IMR-90 (cell line): ENCODE measurements around the gene LAGE3. TPM values are rescaled to one million over a fixed set of nuclear protein-coding genes. Genes with fewer than 3 reads are reported as not detected.

ENCODE experiments used
- ATAC-seq: fragments of 200-7000 bp; cut with Tn5 transposase; 2 replicates; pipeline ENCODE4 v1.9.1; 2020; ENCODE audit warnings: low read depth, mild to moderate bottlenecking, moderate library complexity
- BruUV-seq: library from RNA; stranded (reverse); fragments of 400-500 nt; replicated peaks from 2 replicates; lab custom pipeline; 2021; lab: Mats Ljungman, UMichigan
- CTCF ChIA-PET: fragments of 300-600 bp; formaldehyde crosslinking; extraction: SDS; loops from one replicate; lab custom pipeline; 2021; ENCODE audit warnings: antibody characterized with exemption; lab: Yijun Ruan, JAX
- POLR2A ChIA-PET: fragments of 300-600 bp; sonication (Branson Sonifier 250); formaldehyde crosslinking; loops from one replicate; lab custom pipeline; 2022; ENCODE audit warnings: antibody characterized with exemption; ENCODE audit not compliant: unreplicated experiment; lab: Charles Lee
- DNase-seq: peaks from one replicate; pipeline ENCODE4 v3.0.0; 2013
- H2AFZ ChIP-seq: replicated peaks from 2 replicates; pipeline ENCODE3; 2013; ENCODE audit warnings: low read length, mild to moderate bottlenecking; ENCODE audit not compliant: poor library complexity
- H2AK5ac ChIP-seq: 2 replicates; pipeline ENCODE4 v1.6.1; 2013; ENCODE audit warnings: low read depth, low read length, inconsistent platforms
- H2AK9ac ChIP-seq: replicated peaks from 2 replicates; pipeline ENCODE3; 2013; ENCODE audit warnings: mild to moderate bottlenecking, low read depth, low read length, moderate library complexity; ENCODE audit not compliant: poor library complexity
- H2BK120ac ChIP-seq: 2 replicates; pipeline ENCODE4 v1.6.1; 2013; ENCODE audit warnings: low read depth, low read length, inconsistent platforms
- H2BK15ac ChIP-seq: 3 replicates; pipeline ENCODE4 v1.6.1; 2013; ENCODE audit warnings: low read depth, low read length, inconsistent platforms
- H2BK20ac ChIP-seq: 2 replicates; pipeline ENCODE4 v1.6.1; 2013; ENCODE audit warnings: low read depth, mild to moderate bottlenecking, inconsistent platforms, low read length, moderate library complexity
- H2BK5ac ChIP-seq: 2 replicates; pipeline ENCODE4 v1.6.1; 2013; ENCODE audit warnings: mild to moderate bottlenecking, low read depth, low read length, inconsistent platforms; ENCODE audit not compliant: poor library complexity, severe bottlenecking
- H3K14ac ChIP-seq: replicated peaks from 2 replicates; pipeline ENCODE4 v1.6.1; 2013; ENCODE audit warnings: low read depth, low read length, inconsistent platforms
- H3K18ac ChIP-seq: 2 replicates; pipeline ENCODE4 v1.6.1; 2013; ENCODE audit warnings: low read depth, low read length, control low read depth
- H3K23ac ChIP-seq: 2 replicates; pipeline ENCODE4 v1.6.1; 2013; ENCODE audit warnings: low read depth, low read length, inconsistent platforms
- H3K27ac ChIP-seq: 2 replicates; pipeline ENCODE4 v1.5.1; 2013; ENCODE audit warnings: mild to moderate bottlenecking, control low read depth, low read length; ENCODE audit not compliant: insufficient read depth
- H3K27me3 ChIP-seq: 2 replicates; pipeline ENCODE4 v1.6.1; 2013; ENCODE audit warnings: low read length; ENCODE audit not compliant: control insufficient read depth, insufficient read depth
- H3K36me3 ChIP-seq: 2 replicates; pipeline ENCODE4 v1.6.1; 2013; ENCODE audit warnings: low read length, mixed read lengths; ENCODE audit not compliant: control insufficient read depth, insufficient read depth
- H3K4ac ChIP-seq: 2 replicates; pipeline ENCODE4 v1.6.1; 2013; ENCODE audit warnings: low read depth, low read length, inconsistent platforms
- H3K4me1 ChIP-seq: 2 replicates; pipeline ENCODE4 v1.6.1; 2013; ENCODE audit warnings: low read length, mixed read lengths; ENCODE audit not compliant: control insufficient read depth, insufficient read depth
- H3K4me2 ChIP-seq: 2 replicates; pipeline ENCODE4 v1.6.1; 2013; ENCODE audit warnings: low read depth, mild to moderate bottlenecking, control low read depth, low read length, moderate library complexity
- H3K4me3 ChIP-seq: 2 replicates; pipeline ENCODE4 v1.5.1; 2013; ENCODE audit warnings: low read depth, mild to moderate bottlenecking, control low read depth, low read length, moderate library complexity; ENCODE audit not compliant: insufficient read depth
- H3K56ac ChIP-seq: 2 replicates; pipeline ENCODE4 v1.6.1; 2013; ENCODE audit warnings: low read length, inconsistent platforms; ENCODE audit not compliant: insufficient read depth; ENCODE audit errors: extremely low read depth
- H3K79me1 ChIP-seq, 2 experiments: 2 replicates each; pipeline ENCODE4 v1.6.1; 2013; ENCODE audit warnings: low read length in 2 of 2, inconsistent platforms in 1 of 2, low read depth in 1 of 2
- H3K9ac ChIP-seq: 2 replicates; pipeline ENCODE4 v1.6.1; 2013; ENCODE audit warnings: low read depth, low read length, control low read depth
- H3K9me1 ChIP-seq: 2 replicates; pipeline ENCODE4 v1.6.1; 2013; ENCODE audit warnings: low read length, inconsistent platforms; ENCODE audit not compliant: insufficient read depth
- H3K9me3 ChIP-seq: 2 replicates; pipeline ENCODE4 v1.6.1; 2013; ENCODE audit warnings: low read length; ENCODE audit not compliant: control insufficient read depth, insufficient read depth
- H4K20me1 ChIP-seq: 2 replicates; pipeline ENCODE4 v1.6.1; 2013; ENCODE audit warnings: low read length, inconsistent platforms; ENCODE audit not compliant: insufficient read depth
- H4K5ac ChIP-seq: 2 replicates; pipeline ENCODE4 v1.6.1; 2013; ENCODE audit warnings: mild to moderate bottlenecking, low read depth, low read length, control low read depth
- H4K8ac ChIP-seq, 2 experiments: 2 replicates each; pipeline ENCODE4 v1.6.1; 2013; ENCODE audit warnings: low read depth in 2 of 2, low read length in 2 of 2, control low read depth in 1 of 2, inconsistent platforms in 1 of 2
- H4K91ac ChIP-seq: 2 replicates; pipeline ENCODE4 v1.6.1; 2013; ENCODE audit warnings: low read depth, low read length, inconsistent platforms; ENCODE audit not compliant: insufficient read depth
- BHLHE40 ChIP-seq: fragments of 150-350 bp; IDR thresholded peaks from 2 replicates; pipeline ENCODE4 v1.6.1; 2016; ENCODE audit warnings: mild to moderate bottlenecking, low read depth, low read length
- CEBPB ChIP-seq: IDR thresholded peaks from 2 replicates; pipeline ENCODE4 v1.6.1; 2012; ENCODE audit warnings: low read depth, low read length, improper control_type of control experiment
- CHD1 ChIP-seq: IDR thresholded peaks from 2 replicates; pipeline ENCODE4 v1.6.1; 2012; ENCODE audit warnings: low read depth, low read length, improper control_type of control experiment
- FOS ChIP-seq: fragments of 150-350 bp; IDR thresholded peaks from 2 replicates; pipeline ENCODE4 v1.6.1; 2016; ENCODE audit warnings: low read depth, low read length
- NFE2L2 ChIP-seq: fragments of 150-350 bp; IDR thresholded peaks from 2 replicates; pipeline ENCODE4 v1.6.1; 2016; ENCODE audit warnings: low read depth, mild to moderate bottlenecking, low read length
- POLR2A ChIP-seq: IDR thresholded peaks from 2 replicates; pipeline ENCODE4 v1.6.1; 2012; ENCODE audit warnings: mild to moderate bottlenecking, low read depth, low read length
- RAD21 ChIP-seq: IDR thresholded peaks from 2 replicates; pipeline ENCODE4 v1.6.1; 2012; ENCODE audit warnings: low read length, improper control_type of control experiment
- WGBS, 2 experiments: methylation state at CpG; one replicate each; pipeline versions ENCODE4 v1.1.5 to v1.1.7; 2013; ENCODE audit warnings: missing lambda C conversion rate in 2 of 2; ENCODE audit not compliant: insufficient read length in 1 of 2; ENCODE audit errors: extremely low coverage in 2 of 2; 5-methylcytosine and 5-hydroxymethylcytosine counted together
- dilution Hi-C: fragments of 300-500 bp; cut with HindIII; formaldehyde crosslinking; loops from one replicate; pipeline ENCODE4 v1.14.3; 2018; ENCODE audit warnings: low sequenced_read_pairs; ENCODE audit not compliant: unreplicated experiment
- in situ Hi-C: fragments of 300-500 bp; cut with MboI; formaldehyde crosslinking; loops from 3 replicates; pipeline ENCODE4 v1.14.3; 2019; ENCODE audit warnings: low sequenced_read_pairs, inconsistent platforms, mixed read lengths
- intact Hi-C: fragments of 100-400 bp; cut with micrococcal nuclease; formaldehyde crosslinking; loops from 2 replicates; pipeline ENCODE4 v1.10.0; 2022
- polyA plus RNA-seq, 3 experiments: library from polyadenylated mRNA; depleted of rRNA; stranded (reverse); fragments of >200 nt; gene quantifications; 2 replicates each; pipeline ENCODE4 v1.2.3, GENCODE V29; 2012; ENCODE audit warnings: low replicate concordance in 1 of 3
- total RNA-seq: library from RNA; depleted of rRNA; stranded (reverse); fragments of >200 nt; gene quantifications from 2 replicates; pipeline ENCODE4 v1.2.3, GENCODE V29; 2012
- TF ChIP-seq, protein P1 (sequence below): fragments of 150-350 bp; IDR thresholded peaks from 2 replicates; pipeline ENCODE4 v1.6.1; 2017; ENCODE audit warnings: mild to moderate bottlenecking, antibody characterized with exemption, low read length, low read depth

The LAGE3 gene
- total and polyA plus RNA-seq, 2 of the 4 experiments (the other 2 are of a cell fraction) = 3.6 to 14.8 TPM

DNA sequence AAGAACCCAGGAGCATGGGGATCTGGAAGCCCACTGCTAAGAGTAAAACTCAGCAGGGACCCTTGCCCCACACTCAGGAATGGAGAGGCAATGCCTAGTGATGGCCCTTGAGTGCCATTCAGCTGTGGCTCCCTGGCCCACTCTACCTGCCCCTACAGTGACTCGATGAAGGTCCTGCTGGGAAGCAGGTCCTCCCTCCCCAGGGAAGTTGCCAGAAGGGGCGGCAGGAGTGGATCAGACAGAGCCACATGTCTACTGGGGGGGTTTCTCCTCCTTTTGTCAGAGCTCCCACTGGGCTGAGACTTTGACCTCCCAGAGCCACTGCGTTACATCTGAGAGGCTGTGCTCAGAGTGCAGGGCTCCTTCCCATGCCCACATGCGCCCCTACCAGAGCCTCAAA, 10.1 kb upstream of the LAGE3 start (continued):
- no peak for TF ChIP-seq POLR2A

DNA sequence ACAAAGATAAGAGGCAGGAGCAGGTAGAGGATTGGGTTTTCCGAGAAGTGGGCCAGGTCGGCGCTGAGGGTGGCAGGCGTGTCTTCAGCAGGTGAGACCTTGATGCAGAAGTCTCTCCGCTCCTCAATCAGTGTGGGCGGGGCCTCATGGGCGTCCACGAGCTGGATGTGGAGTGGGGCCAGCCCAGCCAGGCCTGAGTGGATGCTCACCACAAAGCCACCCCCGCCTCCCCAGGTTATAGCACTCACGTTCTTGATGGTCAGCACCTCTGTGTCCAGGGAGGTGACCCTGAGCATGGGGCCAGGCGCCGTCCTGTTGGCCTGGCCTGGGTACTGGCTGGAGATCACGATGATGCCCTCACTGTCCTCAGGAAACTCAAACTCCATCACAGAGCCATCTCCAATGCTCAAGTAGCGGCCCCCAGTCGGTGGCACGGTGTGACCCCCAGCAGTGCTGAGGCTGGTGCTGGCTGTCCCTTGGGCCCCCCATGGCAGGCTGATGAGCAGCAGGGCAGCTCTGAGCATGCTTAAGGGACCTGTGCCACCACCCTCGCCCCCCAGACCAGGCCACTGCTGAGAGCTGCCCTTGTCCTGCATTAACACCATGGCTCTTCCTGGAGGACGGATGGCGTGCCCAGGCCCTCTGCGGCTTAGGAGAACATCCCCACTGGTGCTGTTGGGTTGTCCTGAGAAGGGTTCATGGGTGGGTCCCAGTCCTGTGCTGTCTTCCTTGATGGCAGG, 9.4 kb upstream of the LAGE3 start:
- H3K27ac ChIP-seq = no peak overlapping the region
- H2BK20ac ChIP-seq = no peak overlapping the region
- H3K36me3 ChIP-seq = peaks cover 16% of the 10 kb centered on the region; the same call in 1 of the 2 replicates
- H3K79me1 ChIP-seq = peaks cover 3 to 38% of the 10 kb centered on the region in 2 experiments; a peak in 3 of 4 replicates
- H3K4me1 ChIP-seq = peaks cover 4% of the 10 kb centered on the region; the same call in 1 of the 2 replicates
- CTCF ChIA-PET = no interaction called here
- intact Hi-C loops = no loop called here
- no peak overlapping the region for H3K14ac ChIP-seq
- POLR2A ChIA-PET = interaction anchor here (0.5 kb wide), 1 partner anchor 25 kb away, joined by 5 read pairs; no protein-coding TSS in a partner anchor
- H3K56ac ChIP-seq = no peak overlapping the region
- no peak overlapping the region; the same call in 1 of the 2 replicates for H2AK5ac ChIP-seq
- no peak overlapping the region for H2AK9ac ChIP-seq
- no TSS peak for BruUV-seq
- H3K4me2 ChIP-seq = no peak overlapping the region
- H2AFZ ChIP-seq = no peak overlapping the region
- H3K9me1 ChIP-seq = peaks cover 8% of the 10 kb centered on the region; the same call in 1 of the 2 replicates
- no peak overlapping the region for H3K4ac ChIP-seq
- no peak overlapping the region for H2BK120ac ChIP-seq
- no peak overlapping the region for H4K8ac ChIP-seq
- H3K23ac ChIP-seq = no peak overlapping the region
- in situ Hi-C loops = no loop called here
- DNase-seq = no peak
- ATAC-seq = no peak
- TF ChIP-seq FOS (no peak), POLR2A (no peak), CHD1 (no peak), RAD21 (no peak), CEBPB (no peak), BHLHE40 (no peak), NFE2L2 (no peak)
- TF ChIP-seq, protein P1, sequence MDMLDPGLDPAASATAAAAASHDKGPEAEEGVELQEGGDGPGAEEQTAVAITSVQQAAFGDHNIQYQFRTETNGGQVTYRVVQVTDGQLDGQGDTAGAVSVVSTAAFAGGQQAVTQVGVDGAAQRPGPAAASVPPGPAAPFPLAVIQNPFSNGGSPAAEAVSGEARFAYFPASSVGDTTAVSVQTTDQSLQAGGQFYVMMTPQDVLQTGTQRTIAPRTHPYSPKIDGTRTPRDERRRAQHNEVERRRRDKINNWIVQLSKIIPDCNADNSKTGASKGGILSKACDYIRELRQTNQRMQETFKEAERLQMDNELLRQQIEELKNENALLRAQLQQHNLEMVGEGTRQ = no peak
- no peak overlapping the region for H4K91ac ChIP-seq
- no peak overlapping the region for H3K9ac ChIP-seq
- H3K27me3 ChIP-seq = no peaks in the 10 kb centered on the region
- no peak overlapping the region for H2BK5ac ChIP-seq
- H2BK15ac ChIP-seq = no peak overlapping the region
- dilution Hi-C loops = no loop called here
- no peak overlapping the region for H4K5ac ChIP-seq
- 90% methylated on average over 7 of the region's 20 CpGs; no CpG with 5 or more reads in 1 of the 2 experiments for WGBS, 2 experiments
- no peak overlapping the region for H3K4me3 ChIP-seq
- H3K18ac ChIP-seq = no peak overlapping the region
- no peaks in the 10 kb centered on the region for H3K9me3 ChIP-seq
- H4K20me1 ChIP-seq = peaks cover 4% of the 10 kb centered on the region; the same call in 1 of the 2 replicates
